ENCODE data around the gene PRKCA.

DNA sequence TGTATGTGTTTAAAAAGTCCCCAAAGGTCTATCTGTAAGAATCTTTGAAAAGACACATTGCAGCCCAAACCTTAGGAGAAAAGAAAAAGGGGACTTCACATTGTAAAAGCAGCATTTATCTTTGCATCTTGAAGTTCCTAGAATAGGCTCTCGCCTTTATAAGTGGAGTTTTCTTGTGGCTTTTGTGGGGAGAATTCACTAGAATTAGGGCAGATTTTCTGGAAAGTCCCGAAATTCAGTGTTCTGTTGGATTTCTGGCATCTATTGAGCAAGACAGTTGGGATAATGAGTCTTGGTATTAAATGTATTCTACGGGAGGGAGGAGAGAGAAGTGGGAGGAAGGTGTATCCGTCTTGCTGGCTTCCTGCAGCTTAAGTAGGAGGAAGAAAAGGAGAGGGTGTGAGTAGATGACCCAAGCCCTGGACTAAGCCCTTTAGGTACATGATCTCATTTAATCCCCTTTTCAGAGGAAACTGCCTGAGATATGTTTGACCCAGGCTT lies 62.6 kb downstream of the PRKCA start:
- TF ChIP-seq, protein P1, sequence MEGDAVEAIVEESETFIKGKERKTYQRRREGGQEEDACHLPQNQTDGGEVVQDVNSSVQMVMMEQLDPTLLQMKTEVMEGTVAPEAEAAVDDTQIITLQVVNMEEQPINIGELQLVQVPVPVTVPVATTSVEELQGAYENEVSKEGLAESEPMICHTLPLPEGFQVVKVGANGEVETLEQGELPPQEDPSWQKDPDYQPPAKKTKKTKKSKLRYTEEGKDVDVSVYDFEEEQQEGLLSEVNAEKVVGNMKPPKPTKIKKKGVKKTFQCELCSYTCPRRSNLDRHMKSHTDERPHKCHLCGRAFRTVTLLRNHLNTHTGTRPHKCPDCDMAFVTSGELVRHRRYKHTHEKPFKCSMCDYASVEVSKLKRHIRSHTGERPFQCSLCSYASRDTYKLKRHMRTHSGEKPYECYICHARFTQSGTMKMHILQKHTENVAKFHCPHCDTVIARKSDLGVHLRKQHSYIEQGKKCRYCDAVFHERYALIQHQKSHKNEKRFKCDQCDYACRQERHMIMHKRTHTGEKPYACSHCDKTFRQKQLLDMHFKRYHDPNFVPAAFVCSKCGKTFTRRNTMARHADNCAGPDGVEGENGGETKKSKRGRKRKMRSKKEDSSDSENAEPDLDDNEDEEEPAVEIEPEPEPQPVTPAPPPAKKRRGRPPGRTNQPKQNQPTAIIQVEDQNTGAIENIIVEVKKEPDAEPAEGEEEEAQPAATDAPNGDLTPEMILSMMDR (IDR thresholded peaks at IDR 0.05; ENCODE audit: low read depth, low read length) = no peak
- TF ChIP-seq POLR2A (IDR thresholded peaks at IDR 0.05; ENCODE audit: extremely low read depth, insufficient read length) = no peak
- TF ChIP-seq, protein P2, sequence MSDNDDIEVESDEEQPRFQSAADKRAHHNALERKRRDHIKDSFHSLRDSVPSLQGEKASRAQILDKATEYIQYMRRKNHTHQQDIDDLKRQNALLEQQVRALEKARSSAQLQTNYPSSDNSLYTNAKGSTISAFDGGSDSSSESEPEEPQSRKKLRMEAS (IDR thresholded peaks at IDR 0.05; ENCODE audit: low read depth, low read length) = no peak

Measured in NB4 (cell line).